CMK (cell line): ENCODE results near the gene HOXD9.

Source experiments
- DNase-seq: peaks from one replicate; pipeline ENCODE4 v3.0.0-alpha.2; 2010; ENCODE audit warnings: low read depth

The HOXD9 gene

GRCh38 chr2:176165370-176166050 is 43.0 kb downstream of the HOXD9 start:
- no peak for DNase-seq

- DNase-seq: no peak
Measured at GRCh38 chr2:176166272-176166671, 43.8 kb downstream of the HOXD9 start.

GRCh38 chr2:176167398-176167797 is 44.9 kb downstream of the HOXD9 start:
- no peak for DNase-seq

GRCh38 chr2:176169181-176169580 is 46.7 kb downstream of the HOXD9 start:
- DNase-seq: no peak

- no peak for DNase-seq
Measured at GRCh38 chr2:176169711-176170110, 47.2 kb downstream of the HOXD9 start.

- DNase-seq: no peak
Measured at GRCh38 chr2:176170602-176171305, 48.2 kb downstream of the HOXD9 start.

- no peak for DNase-seq
Measured at GRCh38 chr2:176171351-176172006, 49.0 kb downstream of the HOXD9 start.

- no peak for DNase-seq
Measured at GRCh38 chr2:176172007-176172894, 49.7 kb downstream of the HOXD9 start.

- DNase-seq: no peak
Measured at GRCh38 chr2:176172895-176173566, 50.5 kb downstream of the HOXD9 start.

- DNase-seq: no peak
Measured at GRCh38 chr2:176173567-176174381, 51.3 kb downstream of the HOXD9 start.

- DNase-seq: no peak
Measured at GRCh38 chr2:176174382-176174823, 51.9 kb downstream of the HOXD9 start.
